T-helper 1 cell (primary cell): ENCODE measurements around the gene BACE2.
A peak's percentile ranks its signal among the peaks of the same experiment; 100 is the strongest.

Source experiments
- DNase-seq, 5 donors: peaks; one replicate each; pipeline ENCODE4 v3.0.0-alpha.2; 2012 to 2020

The BACE2 gene

DNA sequence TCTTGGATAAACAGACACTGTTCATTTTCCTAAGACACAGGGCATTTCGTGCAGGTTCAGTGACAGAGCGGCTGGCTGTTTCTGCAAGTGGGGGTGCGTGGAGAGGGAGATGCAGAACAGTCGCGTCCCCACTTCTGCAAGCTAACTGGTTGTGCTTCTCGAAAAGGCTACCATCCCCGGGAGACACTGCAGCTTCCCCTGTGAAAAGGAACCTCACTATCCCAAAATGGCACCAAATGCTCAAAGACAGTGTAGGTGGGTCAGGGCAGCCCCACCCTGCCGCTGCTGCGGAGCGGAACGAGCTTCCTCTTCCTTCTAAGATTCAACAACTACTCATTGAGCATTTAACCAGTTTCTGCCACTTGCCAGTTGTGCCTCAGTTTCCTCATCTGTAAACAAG, 19.2 kb upstream of the BACE2 start:
- DNase-seq: no peak

DNA sequence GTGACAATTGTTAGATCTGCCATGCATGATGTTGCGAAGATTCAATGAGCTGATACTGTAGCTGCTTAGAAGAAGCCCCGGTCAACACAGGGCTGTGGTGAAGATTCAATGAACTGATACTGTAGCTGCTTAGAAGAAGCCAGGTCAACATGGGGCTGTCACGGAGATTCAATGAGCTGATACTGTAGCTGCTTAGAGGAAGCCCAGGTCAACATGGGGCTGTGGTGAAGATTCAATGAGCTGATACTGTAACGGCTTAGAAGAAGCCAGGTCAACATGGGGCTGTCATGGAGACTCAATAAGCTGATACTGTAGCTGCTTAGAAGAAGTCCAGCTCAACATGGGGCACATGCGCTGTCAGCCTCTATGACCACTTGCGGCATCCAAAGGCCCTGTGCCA, 18.8 kb upstream of the BACE2 start:
- no peak for DNase-seq

DNA sequence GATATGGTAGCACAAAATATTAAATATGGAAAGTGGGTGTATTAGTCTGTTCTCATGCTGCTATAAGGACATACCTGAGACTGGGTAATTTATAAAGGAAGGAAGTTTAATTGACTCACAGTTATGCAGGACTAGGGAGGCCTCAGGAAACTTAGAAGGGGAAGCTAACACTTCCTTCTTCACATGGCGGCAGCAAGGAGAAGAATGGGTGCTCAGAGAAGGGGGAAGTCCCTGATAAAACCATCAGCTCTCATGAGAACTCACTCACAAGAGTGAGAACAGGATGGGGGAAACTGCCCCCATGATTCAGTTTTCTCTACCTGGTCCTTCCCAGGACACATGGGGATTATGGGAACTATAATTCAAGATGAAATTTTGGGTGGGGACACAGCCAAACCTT, 15.8 kb upstream of the BACE2 start:
- DNase-seq: no peak

DNA sequence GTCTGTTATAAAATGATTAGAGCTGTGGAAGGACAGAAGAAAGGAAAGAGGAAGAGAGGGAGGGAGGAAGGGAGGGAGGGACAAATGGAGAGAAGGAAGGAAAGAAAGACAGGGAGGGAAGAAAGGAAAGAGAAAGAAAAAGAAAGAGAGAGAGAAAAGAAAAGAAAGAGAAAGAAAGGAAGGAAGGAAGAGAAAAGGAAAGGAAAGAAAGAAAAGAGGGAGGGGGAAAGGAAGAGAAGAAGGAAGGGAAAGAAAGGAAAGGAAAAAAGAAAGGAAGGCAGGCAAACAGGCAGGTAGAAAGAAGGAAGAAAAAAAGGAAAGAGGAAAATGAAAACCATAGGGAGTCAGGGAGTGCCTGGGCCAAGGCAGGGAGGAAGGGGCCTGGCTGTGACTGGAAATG, 14.5 kb upstream of the BACE2 start:
- no peak for DNase-seq

GRCh38 chr21:41156142-41156541, 11.8 kb upstream of the BACE2 start:
- no peak for DNase-seq

GRCh38 chr21:41158026-41158425, 9.9 kb upstream of the BACE2 start:
- DNase-seq: no peak

DNA sequence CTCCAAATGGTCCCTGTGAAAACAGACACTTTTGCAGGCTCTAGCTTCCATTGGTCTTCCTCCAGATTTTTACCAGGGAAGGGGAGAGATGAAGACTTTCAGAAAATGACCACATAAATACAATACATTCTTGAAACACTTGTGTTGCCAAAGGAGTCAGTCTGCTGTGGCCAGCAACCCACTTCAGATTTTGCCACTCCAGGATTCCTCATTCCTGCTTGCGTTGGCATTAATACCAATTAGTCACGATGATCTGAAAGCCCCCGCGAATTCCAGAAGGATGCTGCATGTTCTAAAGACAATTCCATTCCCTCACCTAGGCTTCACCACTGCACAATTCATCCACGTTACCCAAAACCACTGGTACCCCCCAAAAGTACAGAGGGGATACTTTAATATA, 7.9 kb upstream of the BACE2 start:
- no peak for DNase-seq

DNA sequence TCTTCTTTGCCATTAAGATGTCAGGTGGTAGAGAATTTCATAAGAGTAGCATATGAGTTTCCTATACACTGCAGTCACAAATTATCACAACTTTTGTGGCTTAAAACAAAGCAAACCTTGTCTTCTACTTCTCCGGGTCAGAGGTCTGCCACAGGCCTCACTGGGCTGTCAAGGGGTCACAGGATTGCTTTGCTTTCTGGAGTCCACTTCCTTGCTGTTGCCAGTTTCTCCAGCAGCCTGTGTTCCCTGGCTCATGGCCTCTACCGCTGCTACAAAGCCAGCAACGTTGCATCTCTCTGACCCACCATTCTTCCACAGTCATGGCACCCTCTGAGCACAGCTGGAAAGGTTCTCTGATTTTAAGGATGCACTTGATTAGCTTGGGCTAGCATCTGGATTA, 6.5 kb upstream of the BACE2 start:
- DNase-seq: no peak

GRCh38 chr21:41162096-41162495, 5.9 kb upstream of the BACE2 start:
- no peak for DNase-seq

DNA sequence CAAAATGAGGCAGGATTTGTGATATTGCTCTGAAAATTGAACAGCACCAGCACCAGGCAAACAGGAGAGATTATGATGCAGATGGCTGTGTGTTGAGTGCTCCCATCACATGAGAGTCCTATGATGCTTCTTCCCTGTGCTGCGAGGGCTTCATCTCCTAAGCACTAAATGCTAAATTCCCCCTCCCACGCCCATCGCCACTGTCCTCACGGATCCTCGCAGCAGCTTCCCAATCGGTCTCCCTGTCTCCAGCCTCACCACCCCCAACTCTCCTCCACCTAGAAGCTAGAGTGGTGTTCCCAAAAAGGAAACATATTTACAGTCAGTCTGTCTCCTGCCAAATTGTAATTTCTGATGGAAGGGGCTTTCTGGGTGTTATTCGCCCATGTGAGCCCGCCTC, 4.9 kb upstream of the BACE2 start:
- DNase-seq: no peak

- DNase-seq: no peak
These were observed 3.9 kb upstream of the BACE2 start for GRCh38 chr21:41164052-41164451.

- DNase-seq: no peak
These were observed 2.8 kb upstream of the BACE2 start for GRCh38 chr21:41164981-41165655.

DNA sequence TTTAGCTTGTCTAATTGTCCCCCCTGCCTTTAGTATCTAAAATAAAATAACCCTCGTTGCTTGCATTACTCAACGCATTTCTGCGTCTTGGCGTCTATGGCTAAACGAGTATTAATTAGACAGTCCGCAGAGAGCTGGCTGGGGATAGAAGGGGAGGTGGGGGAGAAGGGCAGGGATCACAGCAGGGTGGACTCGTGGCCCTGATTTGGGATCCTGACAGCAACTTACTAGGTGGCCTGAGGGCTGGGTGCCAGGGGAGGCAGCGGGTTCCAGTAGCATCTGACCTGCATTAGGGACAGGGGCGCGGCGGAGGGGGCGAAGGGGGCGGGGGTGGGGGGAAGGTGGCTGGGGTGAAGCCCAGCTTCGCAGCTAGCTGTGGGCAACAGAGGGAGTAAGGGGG, 1.1 kb upstream of the BACE2 start:
- no peak for DNase-seq

DNA sequence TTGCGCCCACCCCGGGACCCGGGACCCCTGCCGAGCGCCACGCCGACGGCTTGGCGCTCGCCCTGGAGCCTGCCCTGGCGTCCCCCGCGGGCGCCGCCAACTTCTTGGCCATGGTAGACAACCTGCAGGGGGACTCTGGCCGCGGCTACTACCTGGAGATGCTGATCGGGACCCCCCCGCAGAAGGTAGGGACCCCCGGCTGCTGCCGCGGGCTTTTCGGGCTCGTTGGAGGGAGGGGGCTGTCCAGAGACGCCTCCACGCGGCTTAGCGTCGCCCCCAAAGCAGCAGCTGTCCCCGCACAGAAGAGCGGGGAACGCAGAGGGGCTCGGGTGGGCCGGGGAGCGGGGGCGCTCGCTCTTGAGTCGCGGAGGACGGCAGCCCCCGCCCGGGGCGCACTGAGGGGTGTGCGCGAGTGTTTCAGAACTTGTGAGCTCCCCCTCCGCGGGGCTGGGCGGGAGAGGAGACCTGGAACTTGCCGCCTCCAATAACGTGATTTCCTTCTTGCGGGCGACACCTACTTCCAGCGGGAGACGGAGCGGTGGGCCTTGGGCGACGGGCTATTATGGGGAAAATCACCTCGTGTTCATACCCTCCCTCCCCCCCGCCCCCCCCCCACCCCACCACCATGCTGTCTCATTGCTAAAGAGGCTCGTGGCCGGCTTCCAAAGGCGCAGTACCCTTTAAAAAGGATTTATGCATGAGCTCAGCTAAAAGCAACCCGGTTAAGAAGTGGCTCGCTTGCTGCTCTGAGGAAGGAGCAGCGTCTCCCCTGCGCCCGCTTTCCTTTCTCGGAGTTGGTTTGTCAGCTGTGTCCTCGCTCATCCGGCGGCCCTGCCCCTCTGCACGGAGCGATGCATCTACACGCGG, 664 bp downstream of the BACE2 start:
- peak in 1 of 5 donors; percentile 7 for DNase-seq

DNA sequence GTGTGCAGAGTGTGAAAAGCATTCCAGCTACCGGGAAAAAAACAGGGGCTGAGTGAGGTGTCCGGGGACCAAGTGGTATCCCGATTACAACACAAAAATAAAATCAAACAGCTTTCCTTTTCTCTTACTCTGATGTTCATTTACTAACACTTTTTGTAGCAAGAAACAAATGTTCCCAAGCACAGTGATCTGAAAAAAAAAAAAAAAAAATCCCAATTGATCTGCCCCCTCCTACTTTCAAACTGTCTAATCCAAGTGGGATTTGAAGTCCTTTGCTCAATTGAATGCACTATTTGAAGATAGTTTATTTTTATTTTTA, 1.3 kb downstream of the BACE2 start:
- DNase-seq: no peak

GRCh38 chr21:41169701-41170100, 1.7 kb downstream of the BACE2 start:
- DNase-seq: no peak

- no peak for DNase-seq
These were observed 2.5 kb downstream of the BACE2 start for GRCh38 chr21:41170442-41170841.

GRCh38 chr21:41170859-41171609, 3.1 kb downstream of the BACE2 start:
- no peak for DNase-seq

GRCh38 chr21:41175080-41175479, 7.1 kb downstream of the BACE2 start:
- DNase-seq: no peak

DNA sequence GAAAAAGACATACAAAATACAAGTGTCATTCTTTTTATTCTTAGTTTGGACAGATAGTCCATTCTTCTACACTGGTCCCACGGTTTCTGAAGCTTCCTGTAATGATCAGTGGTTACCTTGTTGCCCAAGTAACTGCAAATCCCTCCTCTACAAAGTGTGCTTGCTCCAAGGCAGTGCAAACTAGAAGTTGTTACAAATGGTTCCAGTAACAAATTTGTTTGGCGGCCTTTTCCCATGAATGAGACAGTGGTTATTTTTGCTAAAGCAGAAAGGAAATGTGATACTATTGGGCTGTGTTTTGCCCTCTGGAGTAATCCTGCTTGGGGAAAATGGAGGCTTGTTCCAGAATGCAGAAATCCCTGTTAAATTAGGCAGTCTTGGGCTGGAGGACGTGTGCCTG, 8.9 kb downstream of the BACE2 start:
- no peak for DNase-seq

DNA sequence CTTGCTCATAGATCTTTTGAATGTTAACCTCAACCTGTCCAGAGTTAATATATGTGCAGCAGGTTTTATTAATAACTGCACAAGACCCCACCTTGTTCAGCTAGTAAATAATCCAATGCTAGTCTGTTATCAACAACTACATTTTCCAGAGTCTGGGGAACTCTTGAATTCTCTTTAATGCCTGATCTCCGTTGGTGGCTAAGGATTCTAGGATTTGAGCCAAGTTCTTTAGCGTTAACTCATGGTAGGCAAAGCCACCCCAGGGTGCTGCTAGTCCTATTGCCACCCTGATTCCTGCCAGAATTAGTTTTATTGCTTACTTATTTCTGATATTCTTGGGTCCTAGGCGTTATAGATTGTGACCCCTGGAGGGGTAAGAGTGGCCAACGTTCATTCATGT, 12.8 kb downstream of the BACE2 start:
- no peak for DNase-seq

- DNase-seq: no peak
These were observed 14.6 kb downstream of the BACE2 start for GRCh38 chr21:41182547-41182946.

DNA sequence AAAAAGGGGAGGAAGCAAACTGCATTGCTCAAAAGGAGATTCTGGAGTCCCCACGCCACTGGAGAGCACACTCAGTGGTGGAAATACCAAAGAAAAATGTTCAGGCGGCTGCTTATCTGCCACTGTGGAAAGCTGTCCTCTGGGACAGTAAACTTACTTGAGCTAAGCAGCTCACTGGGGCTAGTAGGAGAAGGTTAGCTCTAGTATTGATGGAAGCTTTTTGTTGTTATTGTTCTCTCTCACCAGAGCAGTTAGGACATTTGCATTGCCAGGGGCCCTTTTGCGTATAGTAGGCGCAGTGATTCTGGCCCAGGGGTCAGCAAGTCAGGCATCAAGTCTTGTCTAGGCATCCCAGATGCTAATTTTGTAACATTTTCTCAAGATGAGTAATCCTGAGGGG, 15.6 kb downstream of the BACE2 start:
- no peak for DNase-seq

GRCh38 chr21:41185802-41186201, 17.8 kb downstream of the BACE2 start:
- no peak for DNase-seq
